ENCODE data around the gene RAB44.

Gene RAB44

GRCh38 chr6:36769676-36770499, 72.3 kb downstream of the RAB44 start:
- TF ChIP-seq POLR2A (IDR thresholded peaks at IDR 0.05; ENCODE audit: extremely low read depth, insufficient read length) = no peak
- TF ChIP-seq, protein P1, sequence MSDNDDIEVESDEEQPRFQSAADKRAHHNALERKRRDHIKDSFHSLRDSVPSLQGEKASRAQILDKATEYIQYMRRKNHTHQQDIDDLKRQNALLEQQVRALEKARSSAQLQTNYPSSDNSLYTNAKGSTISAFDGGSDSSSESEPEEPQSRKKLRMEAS (IDR thresholded peaks at IDR 0.05; ENCODE audit: low read depth, low read length) = peak; percentile 63
- TF ChIP-seq MYC (IDR thresholded peaks at IDR 0.05; ENCODE audit: low read depth, low read length) = 0 out of 2 replicates have a peak, but pooled peaks have one; percentile 37
- H3K4me3 ChIP-seq (ENCODE audit: low read depth, low read length) = no peak overlapping the region
- peak; percentile 42 for DNase-seq (ENCODE audit: low read depth)

DNA sequence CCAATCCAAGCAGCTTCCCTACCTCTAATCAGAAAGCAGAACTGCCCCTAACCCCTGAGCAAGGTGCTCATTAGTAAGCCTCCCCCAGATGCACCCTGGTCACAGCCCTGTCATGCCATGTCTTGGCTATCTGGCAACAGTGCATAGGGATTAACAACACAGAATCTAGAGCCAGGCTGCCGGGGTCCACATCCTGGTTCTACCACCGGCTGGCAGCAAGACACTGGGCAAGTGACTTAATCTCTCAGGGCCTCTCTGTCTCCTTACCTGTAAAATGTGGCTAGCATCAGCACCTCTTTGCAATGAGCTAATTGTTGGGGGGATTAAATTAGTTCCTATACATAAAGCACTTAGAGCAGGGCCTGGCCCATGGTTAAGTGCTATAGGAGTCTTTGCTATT, 73.5 kb downstream of the RAB44 start:
- DNase-seq (ENCODE audit: low read depth) = no peak
- no peak overlapping the region for H3K4me3 ChIP-seq (ENCODE audit: low read depth, low read length)
- TF ChIP-seq POLR2A (IDR thresholded peaks at IDR 0.05; ENCODE audit: extremely low read depth, insufficient read length) (no peak), MYC (IDR thresholded peaks at IDR 0.05; ENCODE audit: low read depth, low read length) (no peak), CTCF (IDR thresholded peaks at IDR 0.05; ENCODE audit: low read depth, low read length) (no peak)
- TF ChIP-seq, protein P1 (IDR thresholded peaks at IDR 0.05; ENCODE audit: low read depth, low read length) = no peak

DNA sequence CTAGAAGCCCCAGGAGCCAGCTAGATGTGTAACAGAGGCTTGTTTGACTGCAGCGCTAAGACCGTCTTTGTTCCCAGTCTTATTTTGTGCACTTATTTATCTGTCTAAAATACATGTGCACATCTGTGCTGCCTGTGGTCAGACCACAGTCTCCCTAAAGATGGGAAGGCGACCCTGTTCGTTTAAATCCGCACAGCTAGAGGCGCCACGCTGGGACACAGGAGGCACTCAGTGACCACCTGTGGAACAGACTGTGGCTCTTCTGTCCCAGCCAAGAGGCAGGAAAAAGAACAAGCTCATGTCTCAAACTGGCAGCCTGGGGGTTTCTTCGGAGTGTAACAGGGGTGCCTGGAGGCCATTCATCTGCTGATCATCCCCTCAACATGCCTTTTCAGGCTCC, 74.8 kb downstream of the RAB44 start:
- no peak overlapping the region for H3K4me3 ChIP-seq (ENCODE audit: low read depth, low read length)
- TF ChIP-seq MYC (IDR thresholded peaks at IDR 0.05; ENCODE audit: low read depth, low read length) = no peak
- TF ChIP-seq, protein P1 (IDR thresholded peaks at IDR 0.05; ENCODE audit: low read depth, low read length) = no peak
- no peak for TF ChIP-seq POLR2A (IDR thresholded peaks at IDR 0.05; ENCODE audit: extremely low read depth, insufficient read length)
- no peak for TF ChIP-seq CTCF (IDR thresholded peaks at IDR 0.05; ENCODE audit: low read depth, low read length)
- DNase-seq (ENCODE audit: low read depth) = no peak

GRCh38 chr6:36774331-36774730, 76.7 kb downstream of the RAB44 start:
- no peak for DNase-seq (ENCODE audit: low read depth)
- no peak overlapping the region for H3K4me3 ChIP-seq (ENCODE audit: low read depth, low read length)
- TF ChIP-seq CTCF (IDR thresholded peaks at IDR 0.05; ENCODE audit: low read depth, low read length) (no peak), POLR2A (IDR thresholded peaks at IDR 0.05; ENCODE audit: extremely low read depth, insufficient read length) (no peak), MYC (IDR thresholded peaks at IDR 0.05; ENCODE audit: low read depth, low read length) (no peak)
- TF ChIP-seq, protein P1 (IDR thresholded peaks at IDR 0.05; ENCODE audit: low read depth, low read length) = no peak

GRCh38 chr6:36776167-36776566, 78.5 kb downstream of the RAB44 start:
- no peak for DNase-seq (ENCODE audit: low read depth)
- TF ChIP-seq CTCF (IDR thresholded peaks at IDR 0.05; ENCODE audit: low read depth, low read length) = no peak
- no peak for TF ChIP-seq MYC (IDR thresholded peaks at IDR 0.05; ENCODE audit: low read depth, low read length)
- TF ChIP-seq, protein P1 (IDR thresholded peaks at IDR 0.05; ENCODE audit: low read depth, low read length) = no peak
- TF ChIP-seq POLR2A (IDR thresholded peaks at IDR 0.05; ENCODE audit: extremely low read depth, insufficient read length) = no peak
- no peak overlapping the region for H3K4me3 ChIP-seq (ENCODE audit: low read depth, low read length)

- TF ChIP-seq, protein P1 (IDR thresholded peaks at IDR 0.05; ENCODE audit: low read depth, low read length) = no peak
- no peak for TF ChIP-seq POLR2A (IDR thresholded peaks at IDR 0.05; ENCODE audit: extremely low read depth, insufficient read length)
- no peak for TF ChIP-seq MYC (IDR thresholded peaks at IDR 0.05; ENCODE audit: low read depth, low read length)
- no peak for TF ChIP-seq CTCF (IDR thresholded peaks at IDR 0.05; ENCODE audit: low read depth, low read length)
- peak; percentile 58 for DNase-seq (ENCODE audit: low read depth)
- no peak overlapping the region for H3K4me3 ChIP-seq (ENCODE audit: low read depth, low read length)
Observed at GRCh38 chr6:36777801-36778200, 80.2 kb downstream of the RAB44 start.
